Stimulated activated CD8-positive, alpha-beta memory T cell treated with anti-CD3 and anti-CD28 coated beads, Interleukin-7, amount 100 ng/mL, for 4 hours (primary cell): ENCODE data around the gene WDR86.

Experiments
- DNase-seq, 2 donors: peaks; one replicate each; pipeline ENCODE4 v3.0.0-alpha.2; 2020; ENCODE audit warnings: low read depth in 2 of 2

The WDR86 gene

DNA sequence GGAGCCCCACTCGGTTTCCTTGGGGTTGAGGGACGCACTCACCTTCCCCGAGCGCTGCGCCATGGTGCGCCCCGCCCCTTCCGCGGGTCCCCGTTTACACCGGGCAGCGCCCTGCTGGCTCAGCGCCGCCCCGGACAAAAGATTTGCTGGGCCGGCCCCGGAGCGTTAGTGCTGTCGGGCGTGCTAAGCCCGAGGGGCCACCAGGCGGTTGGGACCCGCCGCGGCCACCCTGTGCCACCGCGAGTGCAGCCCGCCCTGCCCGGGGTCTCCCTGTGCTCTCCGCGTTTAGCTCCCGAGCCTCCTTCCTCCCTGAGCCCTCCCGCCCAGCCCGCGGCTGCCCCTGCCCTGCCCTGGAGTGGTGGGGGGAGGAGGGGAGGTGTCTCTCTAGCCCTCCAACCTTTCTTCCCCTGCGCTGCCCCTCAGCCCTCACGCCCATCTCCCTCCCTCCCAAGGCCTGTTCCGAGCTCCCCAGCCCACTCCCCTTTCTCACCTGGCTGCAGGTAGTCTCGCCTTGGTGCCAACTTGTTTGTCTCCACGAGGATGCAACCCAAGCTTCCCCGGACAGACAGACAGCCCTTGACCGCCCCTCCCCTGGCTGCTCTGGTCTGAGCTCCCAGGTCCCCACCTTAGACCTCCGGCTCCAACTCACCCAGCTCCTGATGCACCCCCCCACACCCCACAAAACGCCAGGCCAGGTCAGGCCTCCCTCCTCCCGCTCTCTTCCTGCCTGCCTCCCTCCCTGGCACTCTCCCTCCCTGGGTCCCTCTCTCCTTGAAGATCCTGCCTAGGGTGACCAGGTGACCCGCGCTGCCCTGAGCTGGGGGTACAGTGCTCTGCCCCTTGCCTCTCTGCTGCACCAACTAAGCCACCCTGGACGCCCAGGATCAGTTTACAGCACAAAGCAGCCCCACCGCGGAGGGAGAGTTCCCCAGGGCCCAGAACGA is 30.3 kb upstream of the WDR86 start, which contains the start of gene CRYGN:
Gene CRYGN (minus strand): TSS at position 287 of the 944 bp plus-strand sequence. CDS start 224 bp downstream, at position 63.
- DNase-seq = no peak

DNA sequence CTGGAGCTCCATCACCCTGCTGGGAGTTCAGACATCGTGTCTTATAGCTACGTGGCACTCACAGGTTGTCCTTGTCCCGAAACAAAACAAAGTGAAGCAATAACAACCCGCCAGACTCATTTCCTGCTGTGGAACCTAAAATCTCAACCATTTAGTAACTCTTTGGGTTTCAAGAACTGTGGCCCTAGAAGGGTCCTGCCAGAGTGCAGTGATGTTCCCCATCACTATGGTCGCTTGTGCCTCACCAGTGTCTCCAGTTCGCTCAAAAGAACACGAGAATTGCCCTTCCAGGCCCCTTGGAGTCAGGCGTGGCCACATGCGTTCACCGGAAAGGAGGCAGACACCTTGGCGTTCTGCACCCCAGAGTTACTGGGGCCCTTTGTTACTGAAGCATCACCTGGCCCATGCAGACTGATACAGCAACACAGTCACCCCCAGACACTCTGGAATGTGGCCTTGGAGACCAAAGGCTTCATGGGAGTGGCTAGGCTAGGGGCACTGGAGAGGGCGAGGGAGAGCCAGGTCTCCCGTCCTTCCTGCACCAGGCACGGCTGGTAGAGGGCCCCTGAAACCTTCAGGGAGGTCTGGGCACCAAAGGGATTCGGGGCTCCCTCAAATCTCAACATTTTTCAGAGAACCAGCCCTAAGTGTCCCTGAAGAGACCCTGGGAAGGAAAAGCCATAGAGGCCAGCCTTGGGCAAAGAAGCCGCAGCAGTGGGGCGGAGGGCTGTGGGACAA is 29.2 kb upstream of the WDR86 start:
- DNase-seq = no peak

DNA sequence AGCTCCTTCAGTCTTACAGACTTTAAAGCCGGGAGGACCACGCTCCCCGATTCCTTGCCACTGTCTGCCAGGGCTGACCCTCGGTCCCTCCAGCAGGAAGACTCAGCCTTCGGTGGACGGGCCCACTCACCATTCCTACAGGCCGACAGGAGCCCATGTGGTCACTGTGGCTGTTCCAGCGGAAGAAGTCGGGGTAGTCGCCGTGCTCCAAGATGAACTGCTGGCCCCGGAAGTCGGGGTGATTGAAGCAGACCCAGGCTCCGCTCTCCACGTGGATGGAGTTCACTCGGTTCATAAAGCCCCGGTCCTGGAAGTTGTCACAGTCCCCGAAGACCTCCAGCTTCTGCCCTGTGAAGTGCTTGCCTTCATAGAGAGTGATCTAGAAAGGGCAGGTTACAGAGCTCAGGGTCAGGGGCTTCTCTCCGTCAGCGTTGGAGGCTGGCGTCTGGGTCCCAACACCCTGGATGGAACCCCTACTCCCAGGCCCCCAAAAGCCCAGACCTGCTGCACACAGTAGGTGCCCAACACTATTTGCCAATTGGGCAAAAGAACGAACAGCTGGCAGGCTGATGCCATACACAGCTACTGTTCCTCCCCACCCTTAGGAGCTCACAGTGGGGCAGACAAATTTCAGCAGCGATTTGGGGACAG is 28.2 kb upstream of the WDR86 start:
- DNase-seq = no peak

DNA sequence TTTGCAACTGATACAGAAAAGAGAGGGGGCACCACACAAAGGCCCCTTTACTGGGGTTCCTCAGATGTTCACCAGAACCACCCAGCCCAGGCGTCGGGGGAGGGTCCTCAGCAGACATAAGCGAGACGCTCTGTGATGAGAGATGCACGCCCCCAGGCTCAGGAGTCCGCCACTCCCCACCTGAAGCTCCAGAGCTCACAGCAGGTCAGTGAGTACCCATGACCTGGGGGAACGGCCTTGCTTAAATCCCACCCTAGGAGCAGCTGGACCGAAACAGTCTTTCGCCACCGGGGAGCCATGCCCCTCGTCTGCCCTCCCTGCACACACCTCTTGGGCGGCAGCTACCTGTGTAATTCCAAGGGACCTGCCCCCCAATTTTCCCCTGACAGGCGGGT is 27.3 kb upstream of the WDR86 start:
- DNase-seq = no peak

DNA sequence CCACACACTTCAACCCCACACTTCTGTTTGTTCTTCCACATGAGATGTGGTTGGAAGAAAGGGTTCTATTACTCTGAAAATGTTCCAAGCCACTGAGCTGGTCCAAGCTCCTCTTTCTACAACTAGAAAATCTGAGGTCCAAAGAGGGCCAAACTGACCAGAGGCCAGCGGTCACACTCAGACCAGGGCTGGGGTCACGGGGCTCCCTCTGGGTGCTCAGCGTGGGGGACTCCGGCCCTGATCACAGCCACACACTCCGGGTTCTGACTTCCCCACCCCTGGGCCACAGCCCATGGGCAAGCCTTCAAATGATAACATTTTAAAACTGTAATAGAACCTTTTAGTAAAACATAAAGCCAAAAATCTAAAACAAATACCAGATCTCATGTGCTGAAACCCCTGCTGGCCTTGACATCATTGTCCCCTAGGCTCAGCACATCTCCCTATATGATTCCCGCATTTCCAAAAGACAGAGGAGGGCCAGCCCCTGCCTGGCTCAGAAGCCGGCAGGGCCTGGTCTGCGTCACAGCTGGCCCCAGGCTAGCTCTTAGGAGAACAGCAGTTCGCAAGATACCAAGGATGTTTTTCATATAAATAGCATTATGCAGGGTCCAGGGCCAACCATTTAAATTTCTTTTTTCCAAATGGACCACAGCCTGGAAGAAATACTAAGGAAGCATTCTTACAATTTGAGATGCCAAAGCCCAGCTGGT is 26.8 kb upstream of the WDR86 start:
- no peak for DNase-seq

DNA sequence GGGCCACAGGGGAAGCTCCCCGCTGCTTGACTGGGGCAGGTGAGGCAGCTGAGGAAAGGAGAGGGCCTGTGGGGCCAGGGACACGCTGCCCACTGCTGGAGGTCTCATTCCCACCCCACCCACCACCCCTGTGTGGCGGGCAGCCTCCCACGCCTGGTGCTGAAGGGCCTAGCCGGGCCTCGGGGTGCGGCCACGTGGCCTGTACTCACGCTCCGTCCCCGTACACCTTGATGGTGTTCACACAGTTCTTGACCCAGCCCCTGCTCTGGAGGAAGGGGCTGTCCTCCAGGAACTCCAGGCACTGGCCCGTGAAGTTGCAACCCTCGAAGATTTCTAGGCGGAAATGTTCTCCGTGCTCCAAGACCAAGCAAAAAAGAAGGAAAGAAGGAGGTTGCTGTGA is 26.1 kb upstream of the WDR86 start:
- no peak for DNase-seq

DNA sequence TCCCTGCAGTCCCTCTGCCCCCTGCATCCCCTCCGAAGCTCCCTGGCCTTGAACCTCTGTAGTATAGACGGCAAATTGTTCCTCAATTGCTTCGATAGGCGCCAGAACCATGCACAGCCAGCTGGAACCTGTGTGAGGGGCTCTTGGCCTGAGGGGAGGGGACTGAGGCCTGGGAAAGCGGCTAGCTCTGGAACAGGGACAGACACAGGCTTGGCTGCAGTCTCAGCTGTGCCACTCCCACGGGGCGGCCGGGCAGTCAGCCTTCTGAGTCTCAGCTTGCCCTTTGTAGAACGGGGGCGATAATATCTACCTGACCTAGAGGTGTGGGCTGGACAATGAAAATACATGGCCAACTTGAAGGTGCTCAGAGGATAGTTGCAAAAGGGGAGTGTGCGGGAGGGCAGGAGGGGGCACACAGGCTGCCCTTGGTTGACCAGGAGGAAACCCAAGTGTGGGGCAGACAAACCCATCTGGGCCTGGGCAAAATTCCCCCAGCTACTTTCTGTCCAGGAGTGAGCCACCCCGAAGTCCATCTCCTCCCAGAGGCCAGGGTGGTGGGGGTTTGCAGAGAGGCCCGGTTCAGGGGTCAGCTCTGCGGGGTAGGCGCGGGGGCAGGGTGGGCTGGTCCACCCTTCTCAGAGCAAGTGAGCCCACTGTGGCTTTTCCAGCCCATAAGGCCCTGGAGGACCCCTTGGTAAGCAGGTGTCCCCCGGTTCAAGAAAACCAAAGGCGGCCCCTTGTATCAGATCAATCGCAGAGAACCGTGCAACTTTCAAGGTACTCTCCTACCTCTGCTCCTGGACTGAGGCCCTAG is 25.5 kb upstream of the WDR86 start:
- DNase-seq = no peak

DNA sequence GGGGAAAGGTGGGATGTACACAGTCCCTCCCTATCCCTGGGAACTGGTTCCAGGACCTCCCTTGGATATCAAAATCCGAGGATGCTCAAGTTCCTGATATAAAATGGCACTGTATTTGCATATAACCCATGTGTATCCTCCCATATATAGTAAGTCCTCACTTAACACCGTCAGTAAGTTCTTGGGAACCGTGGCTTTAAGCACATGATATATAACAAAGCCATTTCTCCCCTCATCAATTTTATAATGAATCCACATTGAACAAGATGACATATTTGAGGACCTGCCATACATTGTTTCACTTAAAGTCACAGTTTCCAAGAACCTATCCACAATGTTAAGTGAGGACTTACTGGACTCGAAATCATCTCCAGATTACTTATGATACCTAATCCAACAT is 24.7 kb upstream of the WDR86 start:
- DNase-seq = no peak

DNA sequence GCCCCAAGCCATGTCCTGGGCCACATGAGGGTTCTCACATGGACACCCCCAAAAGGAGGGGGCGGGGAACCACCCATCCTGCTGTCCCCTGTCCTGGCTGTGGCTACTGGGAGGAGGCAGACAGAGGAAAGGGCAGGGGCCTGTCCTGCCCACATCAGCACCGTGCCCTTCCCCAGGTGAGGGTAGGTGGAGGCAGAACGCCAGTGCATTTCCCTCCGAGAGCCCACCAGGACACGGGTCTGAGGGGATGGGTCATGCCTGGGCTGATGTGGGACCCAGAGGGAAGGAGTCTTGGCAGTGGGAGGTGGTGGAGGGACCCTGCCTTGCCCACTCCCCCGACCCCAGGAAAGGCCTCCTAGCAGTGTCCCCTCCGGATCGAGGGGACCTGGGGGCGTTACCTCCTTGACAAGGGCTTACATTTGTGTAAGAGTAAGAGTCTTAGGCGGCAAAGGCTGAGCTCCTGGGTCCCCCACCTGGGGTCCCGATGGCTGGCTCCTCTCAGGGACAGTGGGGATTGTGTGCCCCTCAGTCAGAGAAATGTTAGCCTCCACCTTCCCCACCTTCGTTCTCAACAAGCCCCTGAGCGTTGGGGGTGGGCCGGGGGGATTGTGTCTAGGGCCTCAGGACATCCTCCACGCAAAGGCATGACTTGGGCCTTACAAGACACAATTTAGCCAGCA is 24.0 kb upstream of the WDR86 start:
- DNase-seq = no peak

DNA sequence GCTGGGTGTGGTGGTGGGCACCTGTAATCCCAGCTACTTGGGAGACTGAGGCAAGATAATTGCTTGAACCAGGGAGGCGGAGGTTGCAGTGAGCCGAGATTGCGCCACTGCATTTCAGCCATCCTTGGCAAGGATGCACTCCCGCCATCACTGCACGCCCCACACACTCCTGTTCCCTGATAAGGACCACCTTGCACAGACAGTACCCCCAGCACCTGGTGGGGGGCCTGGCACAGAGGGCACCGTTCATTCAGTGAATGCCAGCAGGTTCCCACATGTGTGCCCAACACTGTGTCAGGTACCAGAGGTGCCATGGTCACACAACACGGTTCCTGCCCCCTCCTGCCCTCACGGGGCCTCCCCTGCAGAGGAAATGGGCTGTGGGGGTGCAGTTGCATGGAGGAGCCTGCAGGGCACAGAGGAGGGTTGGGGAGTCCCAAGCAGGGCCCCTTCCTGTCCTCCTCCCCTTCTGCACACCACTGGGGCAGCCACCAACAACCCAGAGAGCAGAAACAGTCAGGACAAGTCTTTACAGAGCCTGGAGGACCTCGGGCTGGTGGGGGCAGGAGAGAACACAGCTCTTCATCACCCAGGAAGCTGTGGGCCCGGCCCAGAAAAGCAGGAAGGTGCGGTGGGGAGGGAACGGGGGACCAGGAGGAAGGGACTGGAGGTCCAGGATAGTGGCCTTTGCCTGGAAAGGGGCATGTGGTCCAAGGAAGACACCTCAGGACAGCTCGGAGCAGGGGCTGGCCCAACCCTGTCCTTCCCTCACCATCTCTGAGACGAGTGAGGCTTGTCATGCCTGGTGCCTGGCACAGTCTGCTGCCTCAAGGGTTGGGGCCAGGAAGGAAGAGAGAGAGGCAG is 23.1 kb upstream of the WDR86 start:
- no peak for DNase-seq

DNA sequence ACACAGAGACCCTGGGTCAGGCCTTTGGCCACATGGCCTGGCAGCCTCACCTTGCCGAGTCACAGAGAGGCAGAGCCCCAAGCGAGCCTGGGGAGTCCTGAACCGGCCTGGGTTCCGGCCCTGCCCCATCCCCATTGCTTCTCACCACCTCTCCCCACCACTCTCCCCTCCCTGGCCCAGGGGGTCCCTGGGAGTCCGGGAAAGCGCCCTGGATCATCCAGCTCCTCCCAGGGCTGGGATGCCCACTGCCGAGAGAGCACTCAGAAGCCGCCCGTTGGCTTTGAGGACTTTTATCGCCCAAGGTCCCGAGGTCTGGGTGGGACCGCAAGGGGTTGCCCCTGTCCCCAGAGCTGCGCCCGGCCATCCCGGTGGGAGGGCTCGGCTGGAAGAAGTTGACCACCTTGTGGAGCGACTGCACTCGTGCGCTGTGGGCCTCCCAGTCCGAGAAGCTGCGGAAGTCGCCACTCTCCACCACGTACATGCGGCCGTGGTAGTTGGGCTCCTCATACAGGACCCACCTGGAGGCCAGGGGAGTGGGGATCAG is 22.0 kb upstream of the WDR86 start:
- no peak for DNase-seq

DNA sequence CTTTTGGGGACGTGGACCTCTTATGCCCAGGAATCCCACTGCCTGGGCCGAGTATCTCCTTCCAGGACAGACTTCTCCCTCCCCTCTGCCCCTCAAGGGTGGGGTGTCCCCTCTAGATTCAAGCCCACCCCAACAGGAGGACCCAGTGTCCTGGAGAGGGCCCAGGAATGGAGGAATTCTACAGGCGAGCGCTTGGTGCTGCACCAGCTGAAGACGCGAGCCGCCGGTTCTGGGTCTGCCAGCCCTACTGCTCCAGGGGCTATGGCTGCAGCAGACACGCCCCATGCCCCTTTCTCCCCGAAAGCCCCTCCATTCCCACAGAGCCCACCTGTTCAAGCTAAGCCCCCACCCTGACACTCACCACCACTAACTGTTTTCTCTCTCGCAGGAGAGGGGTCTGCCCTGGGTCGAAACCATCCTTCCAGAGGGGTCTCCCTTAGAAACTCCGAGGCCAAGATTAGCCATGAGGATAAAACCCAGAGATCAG is 21.5 kb upstream of the WDR86 start:
- DNase-seq = no peak

DNA sequence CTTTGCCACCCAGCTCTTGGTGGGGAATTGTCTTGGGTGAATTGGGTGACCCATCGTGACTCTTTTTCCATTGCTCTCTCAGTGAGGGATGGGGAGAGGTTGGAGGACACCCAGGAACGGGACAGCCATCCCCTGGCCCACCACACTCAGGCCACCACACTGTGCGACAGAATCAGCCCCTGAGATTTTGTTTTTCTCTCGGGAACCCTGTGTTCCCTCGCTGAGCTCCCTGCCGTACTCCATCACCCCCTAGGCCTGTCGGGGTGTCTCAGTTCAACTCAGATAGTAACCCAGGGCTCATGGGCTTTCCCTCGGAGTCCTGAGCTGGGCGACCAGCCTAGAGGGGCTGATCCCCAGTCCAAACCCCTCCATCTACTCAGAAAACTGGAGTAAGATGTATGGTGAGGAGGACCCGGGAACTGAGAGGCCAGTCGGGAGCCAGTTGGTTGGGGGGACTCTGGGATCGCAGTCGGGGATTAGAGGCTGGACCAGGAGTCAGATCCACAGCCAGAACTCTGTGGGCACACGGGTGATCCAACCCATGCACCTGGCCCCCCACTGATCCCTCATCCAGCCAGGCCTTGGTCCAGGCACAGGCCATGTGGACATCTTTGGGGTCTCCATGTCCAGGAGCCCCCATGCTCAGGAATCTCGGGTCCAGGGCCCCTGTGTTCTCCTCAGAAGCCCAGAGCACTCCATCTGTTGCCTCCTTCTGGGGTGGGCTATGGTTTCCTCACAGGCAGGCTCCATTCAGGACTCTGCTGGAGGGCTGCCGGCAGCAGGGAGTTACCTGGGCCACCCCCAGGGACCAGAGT is 20.8 kb upstream of the WDR86 start:
- DNase-seq = no peak

DNA sequence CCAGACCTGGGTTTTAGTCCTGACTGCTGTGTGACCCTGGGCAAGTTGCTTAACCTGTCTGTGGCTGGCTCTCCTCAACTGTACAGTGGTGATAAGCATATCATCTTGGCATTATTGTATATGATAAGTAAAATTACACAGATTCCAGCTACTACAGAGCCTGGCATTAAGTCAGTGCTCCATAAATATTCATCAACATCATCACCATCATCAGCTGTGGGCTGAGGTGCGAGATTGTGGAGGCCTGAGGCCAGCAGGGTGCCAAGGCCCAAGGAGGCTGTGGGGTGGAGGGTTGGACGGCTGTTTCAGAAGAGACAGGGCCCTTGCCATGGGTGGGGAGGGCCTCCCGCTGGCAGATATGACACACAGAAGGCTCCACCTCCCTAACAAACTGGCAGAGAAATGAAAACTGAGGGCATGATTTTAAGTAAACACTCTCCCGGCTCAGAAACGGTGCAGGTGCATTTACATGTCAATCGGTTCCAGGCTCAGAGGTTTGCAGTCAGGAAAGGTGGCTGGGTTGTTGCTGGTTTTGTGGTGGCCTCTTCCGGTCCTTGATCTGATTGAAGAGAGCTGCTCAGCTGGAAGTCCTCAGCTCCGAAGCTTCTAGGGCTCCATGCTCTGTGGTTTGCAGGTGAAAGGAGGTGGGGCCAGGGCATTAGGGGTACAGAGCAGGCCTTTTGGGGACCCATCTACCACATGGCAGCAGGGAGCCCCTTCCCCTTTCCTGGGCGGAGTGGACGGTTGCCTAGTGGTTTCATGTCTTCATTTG is 19.9 kb upstream of the WDR86 start:
- no peak for DNase-seq

DNA sequence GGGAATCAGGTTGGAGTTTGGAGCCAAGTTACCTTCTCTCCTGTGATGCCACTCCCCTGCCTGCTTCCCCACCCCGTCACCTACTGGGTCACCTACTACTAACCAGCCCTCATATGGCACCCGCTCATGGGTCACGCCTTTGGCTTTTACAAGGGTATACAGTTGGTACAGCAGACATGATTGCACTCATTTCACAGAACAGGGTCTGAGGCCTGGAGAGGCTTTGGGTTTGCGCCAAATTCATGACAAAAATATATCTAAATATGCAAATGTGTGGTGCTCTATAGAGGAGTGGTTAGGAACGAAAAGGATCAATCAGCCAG is 19.4 kb upstream of the WDR86 start:
- no peak for DNase-seq

DNA sequence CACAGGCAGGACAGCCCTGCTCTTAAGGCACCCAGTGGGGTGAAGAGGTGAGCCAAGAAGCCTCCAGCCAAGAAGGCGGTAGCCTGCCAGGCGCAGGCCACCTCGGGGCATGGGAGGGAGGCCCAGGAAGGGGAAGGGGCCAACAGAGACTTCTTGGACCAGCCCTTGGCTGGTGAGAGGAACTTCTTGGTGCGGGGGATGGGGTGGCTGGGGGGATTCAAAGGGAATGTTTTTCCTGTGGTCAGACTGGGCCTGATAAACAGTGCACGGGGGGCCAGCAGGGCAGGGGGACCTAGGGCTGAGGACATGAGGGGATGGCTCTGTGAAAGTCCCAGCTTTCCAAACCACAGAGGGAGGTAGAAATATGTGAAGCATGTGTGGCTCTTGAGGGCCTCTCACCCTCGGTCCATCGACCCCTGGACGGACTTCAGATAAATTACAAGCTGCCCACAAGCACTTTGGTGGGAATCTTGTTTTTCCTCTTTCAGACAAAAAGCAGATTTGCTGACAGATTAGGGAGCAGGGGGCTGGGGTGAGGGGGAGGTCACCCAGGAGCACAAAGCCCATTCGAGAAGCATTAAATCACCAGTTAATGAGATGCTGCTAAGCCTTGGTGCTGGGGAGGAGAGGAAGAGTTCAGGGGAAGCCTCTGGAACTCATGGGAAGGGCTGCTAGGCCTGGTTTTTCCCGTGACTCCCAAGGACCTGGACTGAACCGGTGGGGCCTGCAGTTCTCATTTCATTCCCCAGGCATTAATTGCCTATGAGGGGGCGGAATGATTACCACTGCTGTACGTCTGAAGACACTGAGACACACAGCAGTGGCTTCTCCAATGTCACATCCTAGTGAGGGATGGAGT is 18.8 kb upstream of the WDR86 start:
- DNase-seq = no peak
